GM18505 (cell line): ENCODE results near the gene BSN.

Experiments
- ATAC-seq: cut with Tn5 transposase; IDR thresholded peaks from one replicate; pipeline ENCODE4 v1.9.1; 2021; ENCODE audit not compliant: unreplicated experiment
- POLR2A ChIP-seq: IDR thresholded peaks from 4 replicates; pipeline ENCODE4 v1.6.1; 2011; ENCODE audit warnings: borderline replicate concordance; ENCODE audit not compliant: insufficient read depth, insufficient read length; ENCODE audit errors: extremely low read depth

The BSN gene

GRCh38 chr3:49602049-49602554, 47.8 kb downstream of the BSN start:
- no peak for ATAC-seq
- no peak for TF ChIP-seq POLR2A

GRCh38 chr3:49602877-49603411, 48.7 kb downstream of the BSN start:
- TF ChIP-seq POLR2A: no peak
- no peak for ATAC-seq

- no peak for ATAC-seq
- no peak for TF ChIP-seq POLR2A
These were observed 52.1 kb downstream of the BSN start for GRCh38 chr3:49606427-49606826.

- ATAC-seq: no peak
- TF ChIP-seq POLR2A: no peak
These were observed 52.9 kb downstream of the BSN start for GRCh38 chr3:49607105-49607591.

GRCh38 chr3:49607796-49608195, 53.5 kb downstream of the BSN start:
- no peak for ATAC-seq

GRCh38 chr3:49609314-49609713, 55.0 kb downstream of the BSN start:
- no peak for ATAC-seq
- no peak for TF ChIP-seq POLR2A

More at GRCh38 chr3:49607796-49608195, 53.5 kb downstream of the BSN start:
- no peak for TF ChIP-seq POLR2A

- TF ChIP-seq POLR2A: no peak
- no peak for ATAC-seq
These were observed 55.5 kb downstream of the BSN start for GRCh38 chr3:49609815-49610214.

GRCh38 chr3:49610666-49611280, 56.5 kb downstream of the BSN start:
- no peak for TF ChIP-seq POLR2A
- no peak for ATAC-seq

- no peak for ATAC-seq
- no peak for TF ChIP-seq POLR2A
These were observed 57.0 kb downstream of the BSN start for GRCh38 chr3:49611291-49611690.

GRCh38 chr3:49611719-49612118, 57.4 kb downstream of the BSN start:
- no peak for TF ChIP-seq POLR2A
- no peak for ATAC-seq

GRCh38 chr3:49614936-49615335, 60.7 kb downstream of the BSN start:
- no peak for TF ChIP-seq POLR2A
- ATAC-seq: no peak

- no peak for ATAC-seq
- TF ChIP-seq POLR2A: no peak
These were observed 61.8 kb downstream of the BSN start for GRCh38 chr3:49616061-49616460.

- no peak for ATAC-seq
- TF ChIP-seq POLR2A: no peak
These were observed 62.2 kb downstream of the BSN start for GRCh38 chr3:49616491-49616941.

- no peak for TF ChIP-seq POLR2A
- ATAC-seq: no peak
These were observed 63.2 kb downstream of the BSN start for GRCh38 chr3:49617390-49618013.

GRCh38 chr3:49618412-49618811, 64.1 kb downstream of the BSN start:
- no peak for ATAC-seq
- TF ChIP-seq POLR2A: no peak

GRCh38 chr3:49619649-49620048, 65.4 kb downstream of the BSN start:
- TF ChIP-seq POLR2A: no peak
- no peak for ATAC-seq
